Retinal pigment epithelial cell (primary cell): ENCODE results near the gene PRR5L.

Experiments
- DNase-seq: peaks from one replicate; pipeline ENCODE4 v3.0.0-alpha.2; 2010; ENCODE audit warnings: low read depth
- H3K4me3 ChIP-seq: 2 replicates; pipeline ENCODE4 v1.5.1; 2011; ENCODE audit warnings: mild to moderate bottlenecking, low read length, control low read depth, moderate library complexity
- TF ChIP-seq, protein P1 (sequence below): conservative IDR thresholded peaks from 2 replicates; pipeline ENCODE4 v1.5.1; 2011; ENCODE audit warnings: low read depth, low read length, control low read depth, inconsistent platforms

Gene PRR5L

GRCh38 chr11:36443661-36444060, 147.6 kb downstream of the PRR5L start:
- TF ChIP-seq, protein P1, sequence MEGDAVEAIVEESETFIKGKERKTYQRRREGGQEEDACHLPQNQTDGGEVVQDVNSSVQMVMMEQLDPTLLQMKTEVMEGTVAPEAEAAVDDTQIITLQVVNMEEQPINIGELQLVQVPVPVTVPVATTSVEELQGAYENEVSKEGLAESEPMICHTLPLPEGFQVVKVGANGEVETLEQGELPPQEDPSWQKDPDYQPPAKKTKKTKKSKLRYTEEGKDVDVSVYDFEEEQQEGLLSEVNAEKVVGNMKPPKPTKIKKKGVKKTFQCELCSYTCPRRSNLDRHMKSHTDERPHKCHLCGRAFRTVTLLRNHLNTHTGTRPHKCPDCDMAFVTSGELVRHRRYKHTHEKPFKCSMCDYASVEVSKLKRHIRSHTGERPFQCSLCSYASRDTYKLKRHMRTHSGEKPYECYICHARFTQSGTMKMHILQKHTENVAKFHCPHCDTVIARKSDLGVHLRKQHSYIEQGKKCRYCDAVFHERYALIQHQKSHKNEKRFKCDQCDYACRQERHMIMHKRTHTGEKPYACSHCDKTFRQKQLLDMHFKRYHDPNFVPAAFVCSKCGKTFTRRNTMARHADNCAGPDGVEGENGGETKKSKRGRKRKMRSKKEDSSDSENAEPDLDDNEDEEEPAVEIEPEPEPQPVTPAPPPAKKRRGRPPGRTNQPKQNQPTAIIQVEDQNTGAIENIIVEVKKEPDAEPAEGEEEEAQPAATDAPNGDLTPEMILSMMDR = no peak
- H3K4me3 ChIP-seq = no peak overlapping the region
- DNase-seq = no peak

DNA sequence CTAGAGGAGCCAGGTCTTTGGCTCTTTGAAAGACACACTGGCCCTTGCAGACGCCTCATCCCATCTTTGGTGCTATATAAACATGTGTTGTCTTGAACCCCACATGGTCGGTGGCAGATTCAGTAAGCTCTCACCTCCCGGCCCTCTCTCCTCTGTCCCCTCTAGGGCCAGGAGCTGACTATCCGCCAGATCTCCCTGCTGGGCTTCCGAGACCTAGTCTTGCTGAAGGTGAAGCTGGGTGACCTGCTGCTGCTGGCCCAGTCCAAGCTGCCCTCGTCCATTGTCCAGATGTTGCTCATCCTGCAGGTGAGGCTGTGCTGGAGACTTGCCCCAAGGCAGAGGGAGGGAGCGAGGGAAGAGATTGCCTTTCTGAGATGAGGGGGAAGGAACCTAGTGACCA, 150.0 kb downstream of the PRR5L start:
- TF ChIP-seq, protein P1 = no peak
- no peak for DNase-seq
- no peak overlapping the region for H3K4me3 ChIP-seq

GRCh38 chr11:36447514-36447913, 151.4 kb downstream of the PRR5L start:
- H3K4me3 ChIP-seq = no peak overlapping the region
- TF ChIP-seq, protein P1 = no peak
- DNase-seq = no peak

GRCh38 chr11:36447947-36448346, 151.9 kb downstream of the PRR5L start:
- TF ChIP-seq, protein P1 = no peak
- no peak for DNase-seq
- no peak overlapping the region for H3K4me3 ChIP-seq

DNA sequence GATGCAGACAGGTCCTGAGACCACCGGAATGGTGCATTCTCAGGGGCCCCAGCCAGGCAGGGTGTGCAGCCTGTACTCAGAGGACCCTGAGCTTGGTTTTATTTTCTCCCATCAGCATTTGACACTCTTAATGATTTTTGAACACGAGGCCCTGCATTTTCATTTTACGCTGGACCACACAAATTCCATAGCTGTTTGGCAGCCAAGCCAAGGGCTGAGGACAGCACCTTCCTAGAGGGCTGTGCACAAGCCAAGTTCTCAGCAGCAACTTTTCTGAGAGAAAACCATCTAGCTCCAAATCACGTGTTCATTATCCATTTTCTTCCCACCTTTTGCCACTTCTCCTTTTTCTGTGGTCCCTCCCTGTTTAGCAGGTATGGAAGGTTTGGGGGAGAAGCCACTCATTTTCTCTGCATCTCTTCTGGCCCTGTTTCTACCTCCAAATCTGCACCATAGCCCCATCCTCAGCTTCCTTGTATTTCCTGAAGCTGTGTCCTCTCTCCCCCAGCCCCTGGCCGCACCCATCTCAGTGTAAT, 153.5 kb downstream of the PRR5L start:
- TF ChIP-seq, protein P1 = no peak
- DNase-seq = no peak
- no peak overlapping the region for H3K4me3 ChIP-seq

DNA sequence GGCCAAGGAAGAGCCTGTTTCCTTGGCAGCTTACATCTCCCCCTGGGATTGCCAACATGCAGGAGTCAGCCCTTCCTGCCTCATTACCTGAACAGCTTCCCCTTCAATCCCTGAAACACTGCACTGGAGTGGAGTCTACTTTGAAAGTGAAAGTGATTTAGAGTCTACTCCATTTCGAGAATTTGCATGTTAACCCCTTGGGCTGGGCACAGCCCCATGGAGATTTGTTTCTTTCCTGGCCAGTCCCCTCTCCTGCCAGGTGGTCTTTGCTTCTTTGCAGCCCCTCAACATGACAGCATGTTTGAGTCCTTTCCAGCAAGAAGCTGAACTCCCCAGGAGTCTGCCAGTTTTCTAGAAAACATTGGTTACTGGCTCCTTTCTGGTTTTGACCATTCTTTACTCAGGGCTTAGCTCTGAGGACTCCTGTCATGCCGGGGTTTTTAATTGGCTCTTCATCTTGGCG, 154.1 kb downstream of the PRR5L start:
- DNase-seq = no peak
- no peak overlapping the region for H3K4me3 ChIP-seq
- TF ChIP-seq, protein P1 = no peak

- no peak overlapping the region for H3K4me3 ChIP-seq
- TF ChIP-seq, protein P1 = no peak
- no peak for DNase-seq
These were observed 155.0 kb downstream of the PRR5L start for GRCh38 chr11:36451045-36451444.
